H1 (cell line): ENCODE results near the gene VWA5B2. TPM values are rescaled to one million over a fixed set of nuclear protein-coding genes. Genes with fewer than 3 reads are reported as not detected.

ENCODE experiments used
- CTCF ChIA-PET: fragments of 300-600 bp; sonication (Branson Sonifier 250); formaldehyde crosslinking; loops from one replicate; lab custom pipeline; 2021; ENCODE audit not compliant: partially characterized antibody; lab: Charles Lee
- POLR2A ChIA-PET: fragments of 300-600 bp; sonication (Branson Sonifier 250); formaldehyde crosslinking; loops from one replicate; lab custom pipeline; 2021; ENCODE audit warnings: inconsistent platforms; ENCODE audit not compliant: partially characterized antibody; lab: Charles Lee
- DNase-seq, 2 experiments: peaks; one replicate each; pipeline versions ENCODE4 v3.0.0 to v3.0.0-alpha.2; 2010 to 2022; ENCODE audit warnings: low spot score in 2 of 2, low read depth in 1 of 2, mixed read lengths in 1 of 2
- FAIRE-seq: peaks from 2 replicates; lab custom pipeline; 2011; peaks lifted over from hg19 to GRCh38; lab: Jason Lieb, UNC
- H2AFZ ChIP-seq: 2 replicates; pipeline ENCODE4 v1.8.1; 2012; ENCODE audit warnings: low read length, inconsistent platforms
- H2AK5ac ChIP-seq: 2 replicates; pipeline ENCODE4 v1.6.1; 2013; ENCODE audit warnings: low read depth, low read length
- H2BK120ac ChIP-seq: replicated peaks from 2 replicates; pipeline ENCODE3; 2013; ENCODE audit warnings: low read depth, low read length, inconsistent platforms
- H2BK12ac ChIP-seq: 2 replicates; pipeline ENCODE4 v1.6.1; 2013; ENCODE audit warnings: low read depth, low read length
- H2BK15ac ChIP-seq: 2 replicates; pipeline ENCODE4 v1.6.1; 2013; ENCODE audit warnings: low read length
- H2BK20ac ChIP-seq: 2 replicates; pipeline ENCODE4 v1.6.1; 2013; ENCODE audit warnings: low read length
- H2BK5ac ChIP-seq: 2 replicates; pipeline ENCODE4 v1.6.1; 2013; ENCODE audit warnings: low read depth, low read length
- H3K14ac ChIP-seq: 2 replicates; pipeline ENCODE4 v1.6.1; 2013; ENCODE audit warnings: inconsistent platforms; ENCODE audit not compliant: insufficient read length
- H3K18ac ChIP-seq: 2 replicates; pipeline ENCODE4 v1.6.1; 2013; ENCODE audit warnings: low read length; ENCODE audit errors: extremely low read depth
- H3K23ac ChIP-seq: 2 replicates; pipeline ENCODE4 v1.6.1; 2013; ENCODE audit warnings: inconsistent platforms; ENCODE audit not compliant: insufficient read length
- H3K23me2 ChIP-seq: 2 replicates; pipeline ENCODE4 v1.6.1; 2013; ENCODE audit warnings: low read depth, low read length
- H3K27ac ChIP-seq: 2 replicates; pipeline ENCODE4 v1.6.1; 2011; ENCODE audit warnings: low read depth, low read length, inconsistent platforms
- H3K27me3 ChIP-seq, 4 experiments: replicated peaks in 1 of 4; 1 replicate in 1 of 4; 2 replicates in 3 of 4; pipeline versions ENCODE4 v1.6.1 to v1.8.1; 2011 to 2013; ENCODE audit warnings: low read length in 3 of 4, mild to moderate bottlenecking in 3 of 4, inconsistent platforms in 2 of 4, mixed read lengths in 2 of 4, moderate library complexity in 1 of 4; ENCODE audit not compliant: control insufficient read depth in 3 of 4, insufficient read depth in 3 of 4; ENCODE audit errors: extremely low read depth in 1 of 4
- H3K36me3 ChIP-seq, 4 experiments: 2 replicates each; pipeline versions ENCODE4 v1.6.1 to v1.8.1; 2011 to 2013; ENCODE audit warnings: mild to moderate bottlenecking in 4 of 4, low read length in 3 of 4, moderate library complexity in 2 of 4, control low read depth in 1 of 4, inconsistent platforms in 1 of 4; ENCODE audit not compliant: insufficient read depth in 4 of 4, control insufficient read depth in 2 of 4
- H3K4ac ChIP-seq: replicated peaks from 2 replicates; pipeline ENCODE3; 2013; ENCODE audit warnings: low read length, low read depth, mixed read lengths, inconsistent platforms; ENCODE audit not compliant: insufficient read length
- H3K4me1 ChIP-seq, 4 experiments: replicated peaks in 1 of 4; 1 replicate in 1 of 4; 2 replicates in 3 of 4; pipeline versions ENCODE4 v1.6.1 to v1.8.1; 2011 to 2013; ENCODE audit warnings: low read length in 3 of 4, inconsistent platforms in 2 of 4, mixed read lengths in 1 of 4; ENCODE audit not compliant: insufficient read depth in 4 of 4, control insufficient read depth in 3 of 4
- H3K4me2 ChIP-seq, 2 experiments: 2 replicates each; pipeline versions ENCODE4 v1.6.1 to v1.8.1; 2011 to 2013; ENCODE audit warnings: low read depth in 2 of 2, low read length in 2 of 2, control low read depth in 1 of 2, inconsistent platforms in 1 of 2, mild to moderate bottlenecking in 1 of 2; ENCODE audit not compliant: insufficient read depth in 1 of 2
- H3K4me3 ChIP-seq, 4 experiments: fragments of 200-600, 300-600 bp in 1 of 4; sonication (generic), shearing (Covaris generic), sonication (Bioruptor Twin) in 1 of 4; 2 replicates each; pipeline versions ENCODE4 v1.5.1 to v1.8.1; 2011 to 2016; ENCODE audit warnings: low read length in 4 of 4, low read depth in 3 of 4, control low read depth in 2 of 4, inconsistent platforms in 2 of 4, mild to moderate bottlenecking in 2 of 4, mixed read lengths in 1 of 4, moderate library complexity in 1 of 4; ENCODE audit not compliant: insufficient read depth in 2 of 4; ENCODE audit errors: extremely low read depth in 1 of 4
- H3K56ac ChIP-seq: replicated peaks from 2 replicates; pipeline ENCODE3; 2013; ENCODE audit warnings: low read depth, mild to moderate bottlenecking, mixed read lengths, low read length, inconsistent platforms; ENCODE audit not compliant: insufficient read length
- H3K79me1 ChIP-seq: 2 replicates; pipeline ENCODE4 v1.6.1; 2013; ENCODE audit warnings: low read depth, low read length, control low read depth
- H3K79me2 ChIP-seq, 2 experiments: 2 replicates each; pipeline versions ENCODE4 v1.6.1 to v1.8.1; 2012 to 2013; ENCODE audit warnings: low read length in 2 of 2, mild to moderate bottlenecking in 2 of 2, inconsistent platforms in 1 of 2; ENCODE audit not compliant: insufficient read depth in 2 of 2, control insufficient read depth in 1 of 2
- H3K9ac ChIP-seq, 4 experiments: replicated peaks in 1 of 4; 1 replicate in 1 of 4; 2 replicates in 3 of 4; pipeline versions ENCODE4 v1.6.1 to v1.8.1; 2011 to 2013; ENCODE audit warnings: low read depth in 3 of 4, low read length in 3 of 4, control low read depth in 2 of 4, mild to moderate bottlenecking in 2 of 4, moderate library complexity in 2 of 4, inconsistent platforms in 1 of 4; ENCODE audit errors: extremely low read depth in 1 of 4
- H3K9me3 ChIP-seq, 2 experiments: 2 replicates each; pipeline versions ENCODE4 v1.6.1 to v1.8.1; 2012 to 2013; ENCODE audit warnings: mild to moderate bottlenecking in 2 of 2, moderate library complexity in 2 of 2, control low read depth in 1 of 2, inconsistent platforms in 1 of 2, low read depth in 1 of 2, low read length in 1 of 2, mixed read lengths in 1 of 2; ENCODE audit not compliant: insufficient read depth in 2 of 2
- H4K20me1 ChIP-seq, 2 experiments: replicated peaks in 1 of 2; 2 replicates each; pipeline versions ENCODE3 to v1.8.1; 2011 to 2013; ENCODE audit warnings: inconsistent platforms in 2 of 2, low read length in 2 of 2, mild to moderate bottlenecking in 1 of 2; ENCODE audit not compliant: insufficient read depth in 2 of 2, control insufficient read depth in 1 of 2
- H4K5ac ChIP-seq: 2 replicates; pipeline ENCODE4 v1.6.1; 2013; ENCODE audit warnings: low read length, low read depth, mixed read lengths, inconsistent platforms; ENCODE audit not compliant: insufficient read length
- H4K8ac ChIP-seq: 2 replicates; pipeline ENCODE4 v1.8.0; 2013; ENCODE audit warnings: mild to moderate bottlenecking, moderate library complexity, low read length, inconsistent platforms; ENCODE audit not compliant: insufficient read depth; ENCODE audit errors: extremely low read depth
- H4K91ac ChIP-seq: replicated peaks from 2 replicates; pipeline ENCODE3; 2013; ENCODE audit warnings: low read length, mixed read lengths, inconsistent platforms; ENCODE audit not compliant: insufficient read length
- CBX5 ChIP-seq: fragments of 300-800, 300-1000 bp; sonication (generic); IDR thresholded peaks from 2 replicates; pipeline ENCODE4 v1.7.1; 2016; ENCODE audit warnings: antibody characterized with exemption, low read length, low read depth
- CTCF ChIP-seq, 3 experiments: IDR thresholded peaks; 1 replicate in 2 of 3; 2 replicates in 1 of 3; pipeline versions ENCODE4 v1.5.1 to v1.6.1; 2011; ENCODE audit warnings: low read length in 3 of 3, mild to moderate bottlenecking in 3 of 3, inconsistent platforms in 2 of 3, low read depth in 1 of 3, moderate library complexity in 1 of 3; ENCODE audit not compliant: insufficient read depth in 1 of 3; ENCODE audit errors: control extremely low read depth in 1 of 3
- FOSL1 ChIP-seq: IDR thresholded peaks from 2 replicates; pipeline ENCODE4 v1.6.1; 2011; ENCODE audit warnings: mild to moderate bottlenecking, low read depth, low read length, moderate library complexity; ENCODE audit not compliant: insufficient read depth
- KDM1A ChIP-seq: fragments of 200-600, 300-600 bp; sonication (generic); IDR thresholded peaks from 2 replicates; pipeline ENCODE4 v1.7.1; 2016; ENCODE audit warnings: mild to moderate bottlenecking, low read length, borderline replicate concordance
- RFX5 ChIP-seq: IDR thresholded peaks from 2 replicates; pipeline ENCODE4 v1.6.1; 2011; ENCODE audit warnings: low read depth, low read length, improper control_type of control experiment, borderline replicate concordance
- SP2 ChIP-seq: IDR thresholded peaks from 2 replicates; pipeline ENCODE4 v1.6.1; 2012; ENCODE audit warnings: mild to moderate bottlenecking, low read length, inconsistent platforms
- TAF7 ChIP-seq: optimal IDR thresholded peaks from 2 replicates; pipeline ENCODE3; 2011; ENCODE audit warnings: low read depth, mild to moderate bottlenecking, inconsistent platforms, low read length, moderate library complexity, borderline replicate concordance
- TBP ChIP-seq: IDR thresholded peaks from 2 replicates; pipeline ENCODE4 v1.6.1; 2011; ENCODE audit warnings: low read depth, low read length, improper control_type of control experiment
- WGBS, 2 experiments: shearing (Covaris generic) in 1 of 2; methylation state at CpG; one replicate each; pipeline versions ENCODE4 v1.1.6 to v1.1.7; 2013 to 2015; ENCODE audit warnings: low lambda C conversion rate in 2 of 2, mixed read lengths in 2 of 2, inconsistent platforms in 1 of 2, low coverage in 1 of 2, missing lambda C conversion rate in 1 of 2; ENCODE audit not compliant: insufficient replicate concordance in 2 of 2, insufficient coverage in 1 of 2, insufficient read length in 1 of 2; ENCODE audit errors: extremely low coverage in 1 of 2, missing lambda C conversion rate in 1 of 2; 5-methylcytosine and 5-hydroxymethylcytosine counted together
- polyA plus RNA-seq, 7 experiments: library from polyadenylated mRNA; depleted of rRNA in 3 of 7; stranded (reverse) in 5 of 7; unstranded in 2 of 7; fragments of >200 nt in 5 of 7; fragments of 200-250 nt in 2 of 7; gene quantifications; 1 replicate in 5 of 7; 2 replicates in 1 of 7; 4 replicates in 1 of 7; pipeline versions ENCODE4 v1.2.1 to v1.2.3, GENCODE V29; 2011 to 2013; ENCODE audit warnings: missing spikeins in 2 of 7, mixed read lengths in 2 of 7
- total RNA-seq: library from RNA; stranded (reverse); fragmentation: NEBNext Ultra II Directional; extraction: Animal tissue kit (Norgen Biotek cat#: 25700); gene quantifications from 2 replicates; pipeline ENCODE4 v1.2.1, GENCODE V29; 2021

VWA5B2 gene
- total and polyA plus RNA-seq, 2 of the 8 experiments (the other 6 are each of a cell fraction or from before 2014, with no cell fraction given): 0.53 to 0.56 TPM

GRCh38 chr3:184236636-184237035, 7.3 kb downstream of the VWA5B2 start:
- peak overlapping the region; percentile 55; the same call in 1 of the 2 replicates for H2BK12ac ChIP-seq
- no peak overlapping the region for H4K5ac ChIP-seq
- H2BK15ac ChIP-seq: no peak overlapping the region
- no peak for FAIRE-seq
- H3K23me2 ChIP-seq: no peaks in the 10 kb centered on the region; the same call in 1 of the 2 replicates
- H3K9ac ChIP-seq: no peak overlapping the region
- no peak overlapping the region for H2AFZ ChIP-seq
- H3K18ac ChIP-seq: no peak overlapping the region
- ChIA-PET CTCF (interaction anchor here (0.7 to 8.9 kb wide), 10 partner anchors 9 to 1482 kb away, joined by 3 to 183 read pairs (median 4); partner anchors contain the start of genes EEF1AKMT4 and VWA5B2), POLR2A (interaction anchor here (1.4 to 1.7 kb wide), 2 partner anchors 10 to 13 kb away, joined by 5 to 8 read pairs; partner anchors contain the start of gene EEF1AKMT4)
- no peak overlapping the region for H3K23ac ChIP-seq
- peaks cover 0 to 5% (median 1%) of the 10 kb centered on the region in 4 experiments; a peak in 3 of 7 replicates for H3K4me1 ChIP-seq
- no peak overlapping the region for H3K56ac ChIP-seq
- H4K8ac ChIP-seq: no peak overlapping the region
- no peak overlapping the region for H2BK120ac ChIP-seq
- 83% methylated on average over 3 of the region's 3 CpGs; no CpG with 5 or more reads in 1 of the 2 experiments for WGBS, 2 experiments
- H3K27me3 ChIP-seq: peaks cover 4 to 20% (median 15%) of the 10 kb centered on the region in 4 experiments; a peak in 6 of 7 replicates
- no peak for DNase-seq
- TF ChIP-seq TBP (no peak), SP2 (no peak), CBX5 (no peak), TAF7 (no peak), CTCF (IDR thresholded peaks at IDR 0.05; ENCODE audit: control extremely low read depth in 1 of 3, insufficient read depth in 1 of 3, low read depth in 1 of 3, low read length in 3 of 3) (peak in 1 of 3 experiments; percentile 13; a peak in 1 of 4 replicates), KDM1A (no peak), RFX5 (no peak), FOSL1 (no peak)
- H3K4me2 ChIP-seq: no peak overlapping the region
- H2BK20ac ChIP-seq: no peak overlapping the region
- H3K79me1 ChIP-seq: no peaks in the 10 kb centered on the region
- no peak overlapping the region for H4K91ac ChIP-seq
- H3K4ac ChIP-seq: no peak overlapping the region
- no peak overlapping the region for H3K4me3 ChIP-seq
- no peaks in the 10 kb centered on the region for H3K9me3 ChIP-seq
- no peak overlapping the region for H3K14ac ChIP-seq
- H2BK5ac ChIP-seq: no peak overlapping the region
- H4K20me1 ChIP-seq: peaks cover 8 to 13% of the 10 kb centered on the region in 2 experiments
- no peaks in the 10 kb centered on the region for H3K36me3 ChIP-seq
- H2AK5ac ChIP-seq: no peak overlapping the region
- no peaks in the 10 kb centered on the region for H3K79me2 ChIP-seq
- no peak overlapping the region for H3K27ac ChIP-seq
